A673 (cell line): ENCODE data around the gene SKA1.

Experiments used
- EZH2 ChIP-seq: fragments of 200-600 bp; sonication (generic); IDR thresholded peaks from 2 replicates; pipeline ENCODE4 v1.6.1; 2017; ENCODE audit warnings: borderline replicate concordance, low read depth, mild to moderate bottlenecking, mixed read lengths, antibody characterized with exemption, low read length; ENCODE audit not compliant: poor library complexity, severe bottlenecking
- TF ChIP-seq, protein P1 (sequence below): fragments of 300-800, 200-600 bp; sonication (generic); conservative IDR thresholded peaks from 2 replicates; pipeline ENCODE4 v1.5.1; 2017; ENCODE audit warnings: low read depth, mild to moderate bottlenecking, antibody characterized with exemption, low read length, moderate library complexity, mixed read lengths

DNA sequence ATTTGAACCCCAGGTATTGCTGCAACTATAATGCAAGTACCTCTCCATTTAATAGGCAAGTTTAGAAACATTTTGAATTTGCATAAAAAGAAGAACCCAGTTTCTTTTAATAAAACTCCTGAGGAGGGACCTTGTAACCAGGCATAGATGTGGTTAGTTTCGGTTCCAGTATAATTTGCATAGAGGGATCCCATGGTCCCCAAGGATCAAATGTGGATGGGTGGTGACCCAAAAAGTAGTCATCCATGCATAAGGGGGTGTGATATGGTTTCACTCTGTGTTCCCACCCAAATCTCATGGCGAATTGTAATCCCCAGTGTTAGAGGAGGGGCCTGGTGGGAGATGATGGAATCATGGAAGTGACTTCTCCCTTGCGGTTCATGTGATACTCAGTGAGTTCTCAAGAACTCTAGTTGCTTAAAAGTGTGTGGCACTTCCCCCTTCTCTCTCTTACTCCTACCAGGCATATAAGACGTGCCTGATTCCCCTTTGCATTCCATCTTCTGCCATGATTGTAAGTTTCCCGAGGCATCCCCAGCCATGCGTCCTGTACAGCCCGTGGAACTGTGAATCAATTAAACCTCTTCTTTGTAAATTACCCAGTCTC, 40.2 kb upstream of the SKA1 start:
- TF ChIP-seq, protein P1, sequence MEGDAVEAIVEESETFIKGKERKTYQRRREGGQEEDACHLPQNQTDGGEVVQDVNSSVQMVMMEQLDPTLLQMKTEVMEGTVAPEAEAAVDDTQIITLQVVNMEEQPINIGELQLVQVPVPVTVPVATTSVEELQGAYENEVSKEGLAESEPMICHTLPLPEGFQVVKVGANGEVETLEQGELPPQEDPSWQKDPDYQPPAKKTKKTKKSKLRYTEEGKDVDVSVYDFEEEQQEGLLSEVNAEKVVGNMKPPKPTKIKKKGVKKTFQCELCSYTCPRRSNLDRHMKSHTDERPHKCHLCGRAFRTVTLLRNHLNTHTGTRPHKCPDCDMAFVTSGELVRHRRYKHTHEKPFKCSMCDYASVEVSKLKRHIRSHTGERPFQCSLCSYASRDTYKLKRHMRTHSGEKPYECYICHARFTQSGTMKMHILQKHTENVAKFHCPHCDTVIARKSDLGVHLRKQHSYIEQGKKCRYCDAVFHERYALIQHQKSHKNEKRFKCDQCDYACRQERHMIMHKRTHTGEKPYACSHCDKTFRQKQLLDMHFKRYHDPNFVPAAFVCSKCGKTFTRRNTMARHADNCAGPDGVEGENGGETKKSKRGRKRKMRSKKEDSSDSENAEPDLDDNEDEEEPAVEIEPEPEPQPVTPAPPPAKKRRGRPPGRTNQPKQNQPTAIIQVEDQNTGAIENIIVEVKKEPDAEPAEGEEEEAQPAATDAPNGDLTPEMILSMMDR: no peak
- no peak for TF ChIP-seq EZH2
